IPS-11a (cell line): Measurements from ENCODE around the gene KCTD1.
"Not testable (repeated sequence)": the region's sequence is repeated elsewhere in the genome, so short reads cannot be mapped to it uniquely, and the experiment has no call there.

ENCODE experiments used
- H3K4me3 ChIP-seq: one replicate; pipeline ENCODE4 v1.5.1; 2013; ENCODE audit warnings: low read depth, low read length, control low read depth

The KCTD1 gene

DNA sequence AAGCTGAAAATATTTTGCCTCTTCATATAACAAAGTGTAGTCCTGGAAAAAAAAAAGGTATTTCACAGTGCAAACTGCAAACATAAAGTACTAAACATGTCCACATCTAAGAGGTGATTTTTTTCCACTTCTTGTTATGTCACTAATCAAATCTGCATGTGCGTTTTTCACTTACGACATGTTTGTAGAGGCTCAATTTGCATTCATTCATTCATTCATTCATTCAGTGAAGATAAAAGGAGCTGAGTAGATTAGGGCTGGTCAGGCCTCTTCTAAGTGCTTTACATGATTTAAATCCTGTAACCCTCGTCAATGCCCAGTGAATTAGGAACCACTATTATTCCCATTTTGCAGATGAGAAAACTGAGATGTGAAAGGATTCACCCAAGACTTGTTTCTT lies 88.5 kb downstream of the KCTD1 start:
- no peak overlapping the region for H3K4me3 ChIP-seq

DNA sequence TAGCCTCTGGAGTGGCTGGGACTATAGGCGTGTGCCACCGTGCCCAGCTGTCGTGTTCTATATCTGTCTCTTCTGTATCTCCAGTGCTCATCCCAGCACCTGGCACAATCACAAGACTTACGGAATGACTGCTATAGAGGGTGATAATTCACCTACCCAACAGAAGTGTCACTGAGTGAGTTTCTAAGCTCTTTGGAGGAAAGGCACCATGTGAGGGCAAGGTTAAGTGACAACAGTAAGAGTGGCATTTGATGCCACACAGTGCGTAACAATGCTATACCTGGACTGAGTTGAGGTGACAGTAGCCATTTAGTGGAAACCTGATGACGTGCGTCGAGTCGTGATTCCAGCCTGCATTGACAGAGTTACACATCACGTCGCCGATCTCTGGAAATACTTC lies 89.0 kb downstream of the KCTD1 start:
- no peak overlapping the region for H3K4me3 ChIP-seq

DNA sequence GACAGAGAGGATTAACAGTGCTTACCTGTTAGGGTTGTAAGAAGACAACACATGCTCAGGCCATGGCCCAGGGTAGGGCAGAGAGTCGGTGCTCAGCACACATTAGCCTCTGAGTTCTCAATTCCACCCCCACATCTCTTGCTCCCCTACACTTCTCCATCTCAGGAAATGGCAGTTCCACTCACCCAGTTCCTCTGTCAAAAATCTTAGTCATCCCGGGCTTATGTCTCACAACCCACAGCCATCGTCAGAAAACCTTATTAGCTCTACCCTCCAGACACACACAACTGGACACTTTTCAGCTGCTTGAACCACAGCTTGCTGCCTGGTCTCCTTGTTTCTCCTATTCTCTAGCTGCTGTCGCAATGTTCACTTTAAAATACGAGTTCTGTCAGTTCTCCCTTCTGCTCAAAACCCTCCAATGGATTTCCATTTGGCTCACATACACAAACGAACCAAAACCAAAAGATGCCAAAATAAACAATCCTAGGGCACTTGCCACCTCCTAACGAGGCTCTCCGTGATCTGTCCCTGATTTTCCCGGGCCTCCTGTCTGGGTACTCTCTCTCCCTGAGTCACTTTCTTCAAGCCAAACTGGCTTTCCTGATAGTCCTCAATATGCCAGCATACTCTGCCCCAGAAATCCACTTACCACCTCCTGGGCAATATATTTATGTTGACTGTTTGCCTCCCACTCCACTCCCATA lies 89.7 kb downstream of the KCTD1 start:
- H3K4me3 ChIP-seq, result no peak overlapping the region

DNA sequence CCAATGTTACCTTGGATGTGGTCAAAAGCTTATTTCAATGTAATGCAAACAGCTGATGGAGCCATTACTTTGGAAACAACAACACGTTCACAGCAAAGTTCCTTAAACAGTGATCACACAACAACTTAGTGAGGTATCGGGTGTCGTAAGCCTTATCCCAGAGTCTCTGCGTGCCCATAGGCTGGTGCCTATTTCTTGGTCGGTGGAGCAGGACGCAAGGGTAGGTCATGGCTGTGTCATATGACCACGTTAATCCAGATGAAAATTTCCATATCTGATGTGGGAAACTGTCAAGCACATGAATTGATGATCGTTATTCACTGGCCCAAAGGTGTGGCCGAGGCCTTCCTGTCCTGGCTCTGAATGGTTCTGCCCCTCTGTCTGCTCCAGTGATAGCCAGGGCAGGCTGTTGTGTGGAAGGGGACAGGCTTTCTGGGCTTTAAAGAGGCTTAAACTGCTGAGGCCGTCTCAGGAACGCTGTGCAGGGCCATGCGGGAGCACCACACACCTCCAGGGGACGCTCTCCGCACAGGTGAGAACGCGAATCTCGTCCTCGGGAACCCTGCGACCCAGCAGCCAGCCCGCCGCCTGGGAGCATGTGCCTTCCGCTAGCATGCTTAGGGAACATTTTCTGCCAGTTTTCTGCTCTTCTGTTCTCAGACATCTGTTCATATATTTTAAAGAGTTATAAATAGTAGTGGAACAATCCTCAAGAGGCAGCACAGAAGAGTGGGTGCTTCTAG lies 90.6 kb downstream of the KCTD1 start:
- H3K4me3 ChIP-seq, result no peak overlapping the region

DNA sequence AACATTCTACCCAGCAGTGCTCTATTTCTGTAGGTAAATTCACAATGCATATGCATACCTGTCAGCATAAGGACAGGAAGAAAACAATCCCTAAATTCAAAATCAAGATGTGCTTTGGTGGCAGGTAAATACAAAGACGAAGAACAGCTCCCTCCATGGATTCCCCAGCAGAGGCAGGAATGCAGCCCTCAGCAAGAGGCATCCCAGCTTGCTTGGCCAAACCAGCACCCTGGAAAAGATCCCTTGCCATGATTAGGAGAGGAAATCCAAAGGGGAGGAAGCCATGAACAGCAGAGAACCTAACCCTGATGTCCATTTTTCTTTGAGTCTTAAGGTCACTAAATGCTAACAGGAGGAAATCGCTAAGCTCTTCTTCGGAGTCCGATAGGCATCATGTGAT lies 91.2 kb downstream of the KCTD1 start:
- no peak overlapping the region for H3K4me3 ChIP-seq

DNA sequence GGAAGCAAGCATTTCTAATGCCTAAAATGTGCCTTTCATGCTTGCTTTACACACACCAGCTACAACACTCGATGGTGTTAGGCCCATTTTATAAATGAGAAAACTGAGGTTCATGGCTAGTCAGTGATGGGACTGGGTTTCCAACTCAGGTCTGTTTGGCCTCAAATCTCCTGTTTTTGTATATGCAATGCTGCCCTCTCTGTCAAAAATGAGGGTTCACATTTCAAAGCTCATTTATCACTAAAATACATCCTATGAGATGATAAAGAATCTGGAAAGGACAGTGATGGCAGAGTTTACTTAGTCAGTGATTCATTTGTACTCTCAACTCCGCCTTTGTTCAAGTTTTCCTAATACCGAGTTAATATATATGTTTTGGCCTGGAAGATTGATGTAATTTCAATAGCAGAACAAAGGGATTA lies 92.3 kb downstream of the KCTD1 start:
- no peak overlapping the region for H3K4me3 ChIP-seq

DNA sequence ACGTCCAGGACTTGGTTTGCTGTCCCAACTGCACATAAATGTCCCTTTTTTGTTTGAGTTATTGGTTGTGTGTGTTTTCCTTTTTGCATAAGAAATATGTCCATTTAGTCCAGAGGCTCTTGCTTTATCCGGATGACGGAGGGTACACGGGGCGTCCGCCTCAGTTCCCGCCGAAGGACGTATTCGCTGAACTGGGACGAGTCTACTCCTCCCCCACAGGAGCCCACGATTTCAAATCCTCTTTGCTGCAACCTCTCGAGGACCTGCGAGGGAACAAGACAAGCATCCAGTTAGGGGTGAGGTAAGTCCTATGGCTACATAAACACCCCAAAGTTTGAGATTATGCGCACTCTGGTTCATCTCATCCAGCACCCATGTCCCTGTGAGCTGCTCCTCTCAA lies 92.7 kb downstream of the KCTD1 start:
- no peak overlapping the region for H3K4me3 ChIP-seq

DNA sequence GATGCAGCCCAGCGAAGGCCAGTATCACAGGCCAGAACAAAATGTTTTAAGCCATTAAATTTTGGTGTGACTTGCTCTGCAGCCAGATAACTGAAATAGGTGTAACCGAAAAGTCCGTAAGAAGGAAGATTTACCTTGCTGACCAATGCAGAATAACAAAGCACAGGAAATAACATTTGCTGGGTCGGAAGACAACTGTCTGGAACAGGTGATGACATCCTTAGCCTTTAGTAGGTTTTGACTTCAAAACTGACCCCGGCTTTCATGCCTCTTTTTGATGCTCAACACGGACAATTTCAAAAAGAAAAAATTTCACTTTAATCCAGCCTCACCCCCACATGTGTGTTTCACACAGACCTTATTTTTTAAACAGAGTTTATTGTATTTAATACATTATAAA lies 93.7 kb downstream of the KCTD1 start:
- no peak overlapping the region for H3K4me3 ChIP-seq

DNA sequence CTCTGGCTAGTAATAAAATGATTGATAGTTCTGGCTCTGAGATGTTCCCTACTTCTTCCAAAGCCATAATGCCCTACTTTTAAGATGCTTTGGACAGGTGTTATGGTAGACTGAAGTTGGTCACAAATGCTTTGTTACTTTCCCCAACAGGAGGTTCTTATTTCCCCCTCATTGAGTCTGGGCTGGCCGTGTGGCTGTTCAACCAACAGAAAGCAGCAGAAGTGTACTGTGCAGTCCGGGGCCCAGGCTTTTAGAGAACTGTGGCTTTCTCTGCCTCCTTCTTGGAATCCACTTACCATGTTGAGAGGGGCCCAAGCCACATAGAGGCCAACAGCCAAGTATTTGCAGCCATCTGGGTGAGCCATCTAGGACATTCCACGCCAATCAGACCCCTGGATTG lies 94.2 kb downstream of the KCTD1 start:
- no peak overlapping the region for H3K4me3 ChIP-seq

DNA sequence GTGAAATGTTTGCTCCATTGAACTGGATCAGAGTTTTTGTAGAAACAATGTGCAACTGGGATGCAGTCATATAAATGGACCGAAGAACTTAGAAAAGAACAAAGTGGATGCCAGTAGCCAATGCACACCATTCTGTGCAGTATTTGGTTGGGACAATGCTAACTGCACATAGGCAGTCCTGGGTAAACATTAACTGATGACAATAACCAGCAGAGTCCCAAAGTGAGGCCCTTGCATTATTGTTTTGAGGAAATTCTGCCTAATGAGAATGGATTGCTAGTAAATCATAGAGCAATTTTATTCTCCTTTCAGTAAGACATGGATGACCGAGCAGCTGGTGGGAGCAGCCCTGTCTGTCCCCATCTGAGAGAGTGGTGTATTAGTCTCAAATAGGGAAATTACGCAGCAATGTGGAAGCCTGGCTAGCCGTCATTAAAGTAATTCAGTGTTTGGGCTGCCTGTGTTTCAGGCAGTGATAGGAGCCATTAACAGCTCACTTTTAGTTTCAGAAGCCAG lies 94.9 kb downstream of the KCTD1 start:
- no peak overlapping the region for H3K4me3 ChIP-seq

DNA sequence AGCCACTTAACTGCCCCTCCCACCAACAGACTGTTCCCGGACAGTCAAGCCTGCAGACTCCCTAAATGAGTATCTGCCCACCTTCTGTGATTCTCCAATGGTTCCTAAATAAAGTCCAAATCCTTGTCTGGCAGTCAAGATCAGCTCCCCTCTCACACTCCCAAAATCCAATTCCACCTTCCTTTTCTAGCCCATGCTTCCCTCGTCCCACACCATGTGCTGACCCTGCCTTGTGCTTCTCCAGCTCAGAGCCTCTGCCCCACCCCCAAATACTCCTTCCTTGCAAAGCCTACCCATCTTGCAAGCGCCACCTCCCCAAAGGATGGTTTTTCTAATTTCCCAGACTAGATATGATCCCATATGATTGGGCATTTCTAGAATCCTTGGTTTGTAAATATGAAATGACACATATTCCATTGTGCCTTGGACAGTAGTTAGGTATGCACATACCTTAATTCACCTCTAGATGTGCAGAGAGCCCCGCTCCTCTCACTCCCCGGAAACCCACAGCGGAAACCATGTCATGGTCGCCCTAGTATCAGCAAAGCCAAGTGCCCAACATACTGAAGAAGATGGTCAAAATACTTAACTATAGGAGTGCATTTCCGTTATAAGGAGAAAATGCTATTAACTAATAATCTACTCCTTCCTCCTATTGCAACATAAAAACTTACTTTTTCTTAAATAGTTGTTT lies 97.2 kb downstream of the KCTD1 start:
- no peak overlapping the region for H3K4me3 ChIP-seq

DNA sequence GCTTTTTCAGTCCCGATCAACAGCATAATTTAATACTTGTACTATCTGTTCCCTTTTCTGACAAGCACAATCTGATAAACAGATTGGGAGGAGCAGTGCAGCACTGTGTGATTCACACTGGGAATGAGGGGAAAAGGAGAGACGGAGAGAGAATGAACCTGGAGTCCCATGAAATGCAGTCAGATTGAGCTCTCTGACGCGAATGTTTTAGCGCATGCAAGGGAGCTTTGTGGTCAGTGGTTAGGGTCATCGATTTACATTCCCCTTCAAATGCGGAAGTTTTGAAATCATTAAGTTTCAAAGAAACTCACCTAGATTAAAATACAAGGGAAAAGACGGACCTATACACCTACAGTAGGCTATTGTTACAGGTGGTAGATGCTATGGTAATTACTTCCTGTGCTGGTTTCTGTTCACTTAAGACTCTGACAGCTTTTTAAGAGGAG lies 99.6 kb downstream of the KCTD1 start:
- H3K4me3 ChIP-seq, result no peak overlapping the region

DNA sequence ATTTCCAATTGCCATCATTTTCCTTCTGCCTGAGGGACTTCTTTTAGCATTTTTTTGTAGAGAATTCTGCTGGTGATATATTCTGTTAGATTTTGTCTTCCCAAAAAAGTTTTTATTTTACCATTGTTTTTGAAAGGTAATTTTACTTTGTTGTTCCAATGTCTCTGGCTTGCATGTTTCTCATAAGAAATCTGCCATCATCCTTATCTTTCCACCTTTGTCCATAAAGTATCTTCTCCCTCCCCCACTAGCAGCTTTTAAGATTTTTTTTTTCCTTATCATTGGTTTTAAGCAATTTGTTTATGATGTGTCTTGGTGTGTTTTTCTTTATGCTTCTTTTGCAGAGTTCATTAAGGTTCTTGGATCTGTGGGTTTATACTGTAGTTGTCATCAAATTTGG lies 104.5 kb downstream of the KCTD1 start:
- no peak overlapping the region for H3K4me3 ChIP-seq

DNA sequence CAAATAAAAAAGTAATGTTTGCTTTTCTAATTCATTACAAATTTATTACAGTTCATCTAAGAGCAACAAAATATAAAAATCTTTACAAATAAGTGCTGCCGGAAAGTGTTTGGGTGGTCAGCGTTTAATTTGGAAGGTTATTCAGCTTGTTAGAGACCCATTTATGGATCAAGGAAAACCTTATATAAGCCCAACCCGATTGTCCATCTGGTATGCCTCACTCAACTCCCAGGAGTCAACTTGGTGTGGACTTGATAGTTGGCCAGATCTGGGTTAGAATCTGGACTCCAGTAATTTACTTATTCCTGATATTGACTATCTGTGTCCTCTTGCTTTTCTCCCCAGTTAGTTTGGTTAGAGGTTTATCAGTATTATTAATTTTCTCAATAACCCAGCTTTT lies 106.2 kb downstream of the KCTD1 start:
- H3K4me3 ChIP-seq, result no peak overlapping the region

DNA sequence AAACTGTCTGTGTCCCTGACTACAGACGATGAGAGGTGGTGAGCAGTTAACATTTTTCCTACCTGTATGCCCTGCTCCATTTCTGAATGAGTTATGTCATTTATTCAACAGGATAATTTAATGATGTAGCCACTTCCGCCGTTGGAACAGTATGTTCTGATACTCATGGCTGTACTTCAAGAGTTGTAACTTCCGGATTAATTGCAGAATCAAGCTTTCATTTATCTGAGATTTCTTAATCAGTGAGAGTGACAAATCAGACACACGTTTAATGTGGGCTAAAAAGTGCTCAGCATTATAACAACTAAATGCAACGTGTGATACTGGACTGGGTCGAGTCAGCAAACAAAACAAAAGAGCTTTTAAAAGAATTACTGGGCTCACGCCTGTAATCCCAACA lies 107.7 kb downstream of the KCTD1 start:
- H3K4me3 ChIP-seq, result no peak overlapping the region

DNA sequence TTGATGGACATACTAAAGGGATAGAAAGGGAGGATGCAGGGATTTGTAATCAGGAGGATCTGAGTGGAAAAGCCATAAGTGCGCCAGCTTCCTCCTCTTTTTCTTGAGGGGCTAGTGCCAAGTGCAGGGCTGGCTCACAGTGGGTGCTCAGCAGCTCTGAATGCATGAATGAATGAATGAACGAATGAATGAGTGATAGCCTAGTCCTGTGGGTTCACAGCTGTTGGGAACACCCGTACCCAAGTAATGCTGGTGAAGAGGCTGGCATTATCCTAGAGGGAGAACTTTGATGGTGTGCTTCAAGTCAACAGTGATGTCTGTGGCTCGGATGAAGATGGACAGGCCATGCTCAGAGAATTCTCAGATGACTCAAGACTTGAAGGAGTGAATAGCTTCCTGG lies 108.8 kb downstream of the KCTD1 start:
- no peak overlapping the region for H3K4me3 ChIP-seq

DNA sequence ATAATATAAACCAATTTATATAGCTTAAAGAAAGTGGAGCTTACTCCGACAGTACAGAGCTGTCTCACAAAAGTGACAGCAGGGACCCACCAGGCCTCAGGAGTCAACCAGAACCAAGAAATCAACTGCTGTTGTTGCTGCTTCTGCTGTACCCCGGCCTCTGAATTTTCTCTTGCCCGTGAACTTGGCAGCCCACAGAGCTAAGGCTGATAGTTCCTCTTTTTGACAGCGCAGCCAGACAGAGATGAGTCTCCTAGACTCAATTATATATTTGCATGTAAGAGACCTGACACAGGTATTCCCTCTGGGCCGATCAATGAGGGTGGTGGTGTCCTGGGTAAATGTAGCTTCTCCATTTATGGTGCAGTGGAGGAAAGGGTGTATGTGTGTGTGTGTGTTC lies 109.4 kb downstream of the KCTD1 start:
- H3K4me3 ChIP-seq, result no peak overlapping the region

DNA sequence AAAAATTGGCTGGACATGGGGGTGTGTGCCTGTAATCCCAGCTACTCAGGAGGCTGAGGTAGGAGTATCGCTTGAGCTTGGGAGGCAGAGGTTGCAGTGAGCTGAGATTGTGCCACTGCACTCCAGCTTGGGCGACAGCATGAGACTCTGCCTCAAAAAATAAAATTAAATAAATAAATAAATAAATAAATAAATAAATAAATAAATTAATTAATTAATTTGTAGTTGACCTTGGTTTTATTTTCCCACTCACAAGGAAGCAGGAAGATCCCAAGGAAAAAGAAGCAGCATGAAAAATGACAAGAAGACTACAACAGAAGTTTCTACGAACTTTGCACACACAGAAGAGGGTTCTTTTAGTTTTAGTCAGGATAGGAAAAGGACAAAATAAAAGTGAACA lies 110.7 kb downstream of the KCTD1 start:
- not testable (repeated sequence) for H3K4me3 ChIP-seq

DNA sequence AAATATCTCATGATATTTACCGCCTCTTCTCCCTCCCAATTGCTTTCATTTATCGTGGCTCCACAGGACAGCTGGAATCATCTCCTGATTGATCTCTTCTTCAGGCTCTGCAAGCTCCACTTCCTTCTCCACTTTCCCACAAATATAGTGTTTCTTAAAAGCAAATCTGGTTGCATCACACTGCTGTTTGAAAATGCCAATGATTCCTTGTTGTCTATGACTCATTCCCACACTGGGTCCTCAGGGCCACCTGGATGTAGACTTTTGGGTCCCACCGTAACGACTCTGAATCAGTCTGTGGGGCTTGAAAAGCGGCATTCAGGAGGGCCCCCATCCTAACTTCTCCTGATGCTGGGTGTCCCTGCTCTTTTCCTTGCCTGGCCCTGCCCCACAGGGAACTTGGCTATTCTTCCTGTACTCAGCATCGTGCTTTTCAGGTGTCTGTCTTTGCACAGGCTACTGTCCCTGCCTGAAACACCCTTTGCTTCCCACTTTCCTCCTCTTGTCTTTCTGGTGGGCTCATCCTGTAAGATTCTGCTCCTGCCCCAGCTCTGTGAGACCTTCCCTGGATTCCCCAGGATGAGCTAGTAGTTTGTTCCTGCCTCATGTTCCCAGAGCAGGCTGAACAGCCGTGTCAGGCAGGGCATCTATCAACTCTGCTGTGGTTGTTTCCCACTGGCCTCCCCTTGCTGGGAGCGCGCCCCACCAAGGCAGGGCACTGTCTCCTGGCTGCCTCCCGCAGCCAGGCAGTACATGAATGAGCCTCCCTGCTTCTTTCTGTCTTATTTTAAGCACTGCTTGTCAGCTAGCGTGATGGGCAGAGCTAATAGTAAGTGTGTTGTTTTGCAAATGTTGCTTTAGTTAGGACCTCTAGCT lies 111.9 kb downstream of the KCTD1 start:
- no peak overlapping the region for H3K4me3 ChIP-seq

DNA sequence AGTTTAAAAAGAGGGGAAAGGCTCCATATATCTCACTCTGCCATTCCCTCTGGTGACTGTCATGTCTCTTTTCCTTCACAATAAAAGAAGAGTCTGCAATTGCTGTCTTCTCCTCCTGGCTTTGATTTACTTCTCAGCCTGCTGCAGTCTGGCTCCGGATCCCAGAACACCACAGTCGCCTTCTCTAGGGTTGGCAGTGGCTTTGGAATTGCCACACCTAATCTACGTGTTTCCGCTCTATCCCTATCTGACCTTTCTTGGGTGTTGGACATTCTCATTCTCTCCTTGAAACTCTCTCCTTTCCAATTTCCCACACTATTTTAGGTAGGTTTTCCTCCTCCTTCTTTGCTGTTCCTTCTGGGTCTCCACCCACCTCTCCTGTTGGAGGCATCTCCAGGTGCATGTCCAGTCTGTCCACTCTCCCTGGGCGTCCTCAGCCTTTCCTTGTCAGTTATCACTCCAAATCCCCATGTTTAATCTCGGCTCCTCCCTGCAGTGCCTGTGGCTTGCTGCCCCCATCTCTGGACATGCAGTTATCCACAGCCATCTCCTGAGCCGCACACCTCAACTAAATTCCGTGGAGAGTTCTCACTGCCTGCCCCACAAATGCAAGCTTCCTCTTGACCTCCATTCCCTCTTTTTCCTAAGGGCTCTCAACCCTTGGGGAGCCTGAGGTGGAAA lies 112.8 kb downstream of the KCTD1 start:
- H3K4me3 ChIP-seq, result no peak overlapping the region
